HepG2 (cell line): ENCODE measurements around the gene MTRFR. TPM values are rescaled to one million over a fixed set of nuclear protein-coding genes. Genes with fewer than 3 reads are reported as not detected.

Experiments
- HNRNPK ChIP-seq: fragments of 200-400 bp; formaldehyde crosslinking; IDR thresholded peaks from 2 replicates; pipeline ENCODE4 v1.6.1; 2018; ENCODE audit warnings: low read length, low read depth, moderate library complexity, mild to moderate bottlenecking; ENCODE audit not compliant: poor library complexity, severe bottlenecking
- JUN ChIP-seq: sonication (generic); formaldehyde crosslinking; IDR thresholded peaks from 2 replicates; pipeline ENCODE4 v1.4.0; 2020; ENCODE audit warnings: mild to moderate bottlenecking, missing genetic modification reagents
- KDM4B ChIP-seq: sonication (generic); formaldehyde crosslinking; IDR thresholded peaks from 2 replicates; pipeline ENCODE4 v1.4.0; 2020; ENCODE audit warnings: missing genetic modification reagents
- NCOA1 ChIP-seq: sonication (generic); formaldehyde crosslinking; IDR thresholded peaks from 2 replicates; pipeline ENCODE4 v1.9.0; 2021; ENCODE audit warnings: missing genetic modification reagents
- POLR2AphosphoS2 ChIP-seq: IDR thresholded peaks from 2 replicates; pipeline ENCODE4 v1.6.1; 2011; ENCODE audit warnings: low read depth, low read length, improper control_type of control experiment
- POLR2G ChIP-seq: fragments of 200-400 bp; formaldehyde crosslinking; IDR thresholded peaks from 2 replicates; pipeline ENCODE4 v1.6.1; 2018; ENCODE audit warnings: mild to moderate bottlenecking, low read depth, low read length, moderate library complexity
- RARA ChIP-seq: IDR thresholded peaks from 2 replicates; pipeline ENCODE4 v1.6.1; 2016; ENCODE audit warnings: missing genetic modification reagents, missing compliant biosample characterization
- SALL2 ChIP-seq: sonication (generic); formaldehyde crosslinking; IDR thresholded peaks from 2 replicates; pipeline ENCODE4 v1.8.1; 2023; ENCODE audit warnings: mild to moderate bottlenecking, missing genetic modification reagents, inconsistent platforms
- TAF15 ChIP-seq: fragments of 200-400 bp; formaldehyde crosslinking; IDR thresholded peaks from one replicate; pipeline ENCODE4 v1.6.1; 2018; ENCODE audit warnings: mild to moderate bottlenecking, low read depth, low read length; ENCODE audit not compliant: poor library complexity, severe bottlenecking
- ZNF12 ChIP-seq: sonication (generic); formaldehyde crosslinking; IDR thresholded peaks from 2 replicates; pipeline ENCODE4 v1.5.0; 2020; ENCODE audit warnings: missing genetic modification reagents
- ZNF235 ChIP-seq: sonication (generic); formaldehyde crosslinking; IDR thresholded peaks from 2 replicates; pipeline ENCODE4 v1.8.1; 2023; ENCODE audit warnings: mild to moderate bottlenecking, missing genetic modification reagents, borderline replicate concordance
- ZNF44 ChIP-seq: sonication (generic); formaldehyde crosslinking; IDR thresholded peaks from 2 replicates; pipeline ENCODE4 v1.5.1; 2020; ENCODE audit warnings: mild to moderate bottlenecking, missing genetic modification reagents
- ZNF564 ChIP-seq: sonication (generic); formaldehyde crosslinking; IDR thresholded peaks from 2 replicates; pipeline ENCODE4 v1.8.1; 2023; ENCODE audit warnings: mild to moderate bottlenecking, missing genetic modification reagents
- ZNF75D ChIP-seq: sonication (generic); formaldehyde crosslinking; IDR thresholded peaks from 2 replicates; pipeline ENCODE4 v1.8.1; 2023; ENCODE audit warnings: missing genetic modification reagents, mild to moderate bottlenecking, borderline replicate concordance
- ZNF780A ChIP-seq: sonication (generic); formaldehyde crosslinking; IDR thresholded peaks from 2 replicates; pipeline ENCODE4 v1.8.0; 2022; ENCODE audit warnings: mild to moderate bottlenecking, missing genetic modification reagents, moderate library complexity
- ZNF839 ChIP-seq: sonication (generic); formaldehyde crosslinking; IDR thresholded peaks from 2 replicates; pipeline ENCODE4 v1.4.0; 2020; ENCODE audit warnings: missing genetic modification reagents, mild to moderate bottlenecking, borderline replicate concordance
- ZNF841 ChIP-seq: sonication (generic); formaldehyde crosslinking; IDR thresholded peaks from 2 replicates; pipeline ENCODE4 v1.8.1; 2023; ENCODE audit warnings: missing genetic modification reagents, borderline replicate concordance
- polyA plus RNA-seq, 8 experiments: library from polyadenylated mRNA; depleted of rRNA in 3 of 8; stranded (reverse) in 7 of 8; unstranded in 1 of 8; fragments of >200 nt; fragmentation: Illumina TruSeq in 4 of 8; extraction: Trizol in 4 of 8; gene quantifications; 2 replicates each; pipeline versions ENCODE4 v1.2.1 to v1.2.3, GENCODE V29; 2011 to 2016; ENCODE audit warnings: low read depth in 4 of 8, missing spikeins in 1 of 8, mixed read lengths in 1 of 8; ENCODE audit not compliant: insufficient read depth in 1 of 8
- total RNA-seq, 5 experiments: library from RNA; depleted of rRNA; stranded (reverse); fragments of >200 nt; fragmentation: Illumina TruSeq; extraction: Trizol; gene quantifications; 2 replicates each; pipeline ENCODE4 v1.2.3, GENCODE V29; 2016; ENCODE audit warnings: low read depth in 1 of 5
- TF ChIP-seq, protein P1 (sequence below): IDR thresholded peaks from 2 replicates; pipeline ENCODE4 v1.6.1; 2012; ENCODE audit warnings: low read length, improper control_type of control experiment
- TF ChIP-seq, protein P2 (sequence below): sonication (generic); formaldehyde crosslinking; IDR thresholded peaks from 2 replicates; pipeline ENCODE4 v1.5.0; 2020; ENCODE audit warnings: mild to moderate bottlenecking, missing genetic modification reagents, moderate library complexity
- TF ChIP-seq, protein P3 (sequence below): sonication (generic); formaldehyde crosslinking; IDR thresholded peaks from 2 replicates; pipeline ENCODE4 v1.4.0; 2020; ENCODE audit warnings: missing genetic modification reagents
- TF ChIP-seq, protein P4 (sequence below): sonication (generic); formaldehyde crosslinking; IDR thresholded peaks from 2 replicates; pipeline ENCODE4 v1.8.0; 2022; ENCODE audit warnings: missing genetic modification reagents, mild to moderate bottlenecking, inconsistent platforms, borderline replicate concordance

The MTRFR gene
- total and polyA plus RNA-seq, 2 of the 13 experiments (the other 11 are each of a cell fraction or from before 2014, with no cell fraction given), result 7.1 to 9.9 TPM

DNA sequence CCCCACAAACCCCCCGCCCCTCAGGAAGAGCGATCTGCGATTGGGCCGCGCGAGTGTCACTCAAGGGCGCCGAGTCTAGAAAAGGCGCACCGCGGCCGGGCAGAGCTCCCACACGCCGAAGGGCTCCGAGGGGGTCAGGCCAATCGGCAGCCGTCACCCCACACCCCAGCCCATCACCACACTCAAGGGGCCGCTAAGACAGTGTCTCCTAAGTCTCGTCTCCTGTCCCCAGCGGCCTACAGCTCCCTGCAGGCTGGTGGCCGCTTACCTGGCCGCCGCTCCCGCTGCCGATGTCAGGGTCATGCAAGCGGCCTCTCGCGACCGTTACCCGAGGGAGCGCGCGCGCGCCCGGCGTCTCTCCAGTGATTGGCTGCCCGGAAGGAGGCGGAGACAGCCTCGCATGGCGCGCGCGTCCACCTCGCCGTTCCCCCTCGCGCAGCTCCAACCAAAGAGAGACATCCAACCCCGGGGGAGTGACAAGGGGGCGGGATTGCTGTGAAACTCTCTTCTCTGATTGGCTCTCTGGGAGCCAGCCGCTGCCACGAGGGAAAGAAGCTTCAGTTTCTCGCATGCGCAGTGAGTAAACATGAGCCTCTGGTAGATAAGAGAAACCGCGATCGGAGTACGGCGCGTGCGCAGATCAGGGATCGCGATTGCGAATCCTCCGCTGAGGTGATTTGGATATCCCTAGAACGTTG, at the start of gene MTRFR, which contains the start of gene MPHOSPH9 (continued):
- TF ChIP-seq, protein P1, sequence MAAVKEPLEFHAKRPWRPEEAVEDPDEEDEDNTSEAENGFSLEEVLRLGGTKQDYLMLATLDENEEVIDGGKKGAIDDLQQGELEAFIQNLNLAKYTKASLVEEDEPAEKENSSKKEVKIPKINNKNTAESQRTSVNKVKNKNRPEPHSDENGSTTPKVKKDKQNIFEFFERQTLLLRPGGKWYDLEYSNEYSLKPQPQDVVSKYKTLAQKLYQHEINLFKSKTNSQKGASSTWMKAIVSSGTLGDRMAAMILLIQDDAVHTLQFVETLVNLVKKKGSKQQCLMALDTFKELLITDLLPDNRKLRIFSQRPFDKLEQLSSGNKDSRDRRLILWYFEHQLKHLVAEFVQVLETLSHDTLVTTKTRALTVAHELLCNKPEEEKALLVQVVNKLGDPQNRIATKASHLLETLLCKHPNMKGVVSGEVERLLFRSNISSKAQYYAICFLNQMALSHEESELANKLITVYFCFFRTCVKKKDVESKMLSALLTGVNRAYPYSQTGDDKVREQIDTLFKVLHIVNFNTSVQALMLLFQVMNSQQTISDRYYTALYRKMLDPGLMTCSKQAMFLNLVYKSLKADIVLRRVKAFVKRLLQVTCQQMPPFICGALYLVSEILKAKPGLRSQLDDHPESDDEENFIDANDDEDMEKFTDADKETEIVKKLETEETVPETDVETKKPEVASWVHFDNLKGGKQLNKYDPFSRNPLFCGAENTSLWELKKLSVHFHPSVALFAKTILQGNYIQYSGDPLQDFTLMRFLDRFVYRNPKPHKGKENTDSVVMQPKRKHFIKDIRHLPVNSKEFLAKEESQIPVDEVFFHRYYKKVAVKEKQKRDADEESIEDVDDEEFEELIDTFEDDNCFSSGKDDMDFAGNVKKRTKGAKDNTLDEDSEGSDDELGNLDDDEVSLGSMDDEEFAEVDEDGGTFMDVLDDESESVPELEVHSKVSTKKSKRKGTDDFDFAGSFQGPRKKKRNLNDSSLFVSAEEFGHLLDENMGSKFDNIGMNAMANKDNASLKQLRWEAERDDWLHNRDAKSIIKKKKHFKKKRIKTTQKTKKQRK, result no peak
- TF ChIP-seq POLR2G, result peak; percentile 99
- TF ChIP-seq KDM4B (CRISPR knock-in tag), result peak; percentile 60
- TF ChIP-seq ZNF44 (CRISPR knock-in tag), result peak; percentile 38; the same call in 1 of the 2 replicates
- peak; percentile 59; the same call in 1 of the 2 replicates for TF ChIP-seq SALL2 (CRISPR knock-in tag)
- TF ChIP-seq NCOA1 (CRISPR knock-in tag), result no peak
- peak; percentile 78 for TF ChIP-seq POLR2AphosphoS2
- TF ChIP-seq TAF15, result peak; percentile 75
- no peak for TF ChIP-seq ZNF841
- peak; percentile 87; the same call in 1 of the 2 replicates for TF ChIP-seq ZNF564 (CRISPR knock-in tag)
- TF ChIP-seq ZNF780A (CRISPR knock-in tag), result no peak
- TF ChIP-seq ZNF839, result no peak
- TF ChIP-seq ZNF235, result no peak
- TF ChIP-seq, protein P2, sequence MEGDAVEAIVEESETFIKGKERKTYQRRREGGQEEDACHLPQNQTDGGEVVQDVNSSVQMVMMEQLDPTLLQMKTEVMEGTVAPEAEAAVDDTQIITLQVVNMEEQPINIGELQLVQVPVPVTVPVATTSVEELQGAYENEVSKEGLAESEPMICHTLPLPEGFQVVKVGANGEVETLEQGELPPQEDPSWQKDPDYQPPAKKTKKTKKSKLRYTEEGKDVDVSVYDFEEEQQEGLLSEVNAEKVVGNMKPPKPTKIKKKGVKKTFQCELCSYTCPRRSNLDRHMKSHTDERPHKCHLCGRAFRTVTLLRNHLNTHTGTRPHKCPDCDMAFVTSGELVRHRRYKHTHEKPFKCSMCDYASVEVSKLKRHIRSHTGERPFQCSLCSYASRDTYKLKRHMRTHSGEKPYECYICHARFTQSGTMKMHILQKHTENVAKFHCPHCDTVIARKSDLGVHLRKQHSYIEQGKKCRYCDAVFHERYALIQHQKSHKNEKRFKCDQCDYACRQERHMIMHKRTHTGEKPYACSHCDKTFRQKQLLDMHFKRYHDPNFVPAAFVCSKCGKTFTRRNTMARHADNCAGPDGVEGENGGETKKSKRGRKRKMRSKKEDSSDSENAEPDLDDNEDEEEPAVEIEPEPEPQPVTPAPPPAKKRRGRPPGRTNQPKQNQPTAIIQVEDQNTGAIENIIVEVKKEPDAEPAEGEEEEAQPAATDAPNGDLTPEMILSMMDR, result no peak
- TF ChIP-seq HNRNPK, result peak; percentile 80
- no peak for TF ChIP-seq ZNF75D (CRISPR knock-in tag)
- TF ChIP-seq ZNF12 (CRISPR knock-in tag), result no peak
- 0 out of 2 replicates have a peak, but pooled peaks have one; percentile 23 for TF ChIP-seq JUN (CRISPR knock-in tag)
- no peak; the same call in 1 of the 2 replicates for TF ChIP-seq RARA (CRISPR knock-in tag)
- TF ChIP-seq, protein P3, sequence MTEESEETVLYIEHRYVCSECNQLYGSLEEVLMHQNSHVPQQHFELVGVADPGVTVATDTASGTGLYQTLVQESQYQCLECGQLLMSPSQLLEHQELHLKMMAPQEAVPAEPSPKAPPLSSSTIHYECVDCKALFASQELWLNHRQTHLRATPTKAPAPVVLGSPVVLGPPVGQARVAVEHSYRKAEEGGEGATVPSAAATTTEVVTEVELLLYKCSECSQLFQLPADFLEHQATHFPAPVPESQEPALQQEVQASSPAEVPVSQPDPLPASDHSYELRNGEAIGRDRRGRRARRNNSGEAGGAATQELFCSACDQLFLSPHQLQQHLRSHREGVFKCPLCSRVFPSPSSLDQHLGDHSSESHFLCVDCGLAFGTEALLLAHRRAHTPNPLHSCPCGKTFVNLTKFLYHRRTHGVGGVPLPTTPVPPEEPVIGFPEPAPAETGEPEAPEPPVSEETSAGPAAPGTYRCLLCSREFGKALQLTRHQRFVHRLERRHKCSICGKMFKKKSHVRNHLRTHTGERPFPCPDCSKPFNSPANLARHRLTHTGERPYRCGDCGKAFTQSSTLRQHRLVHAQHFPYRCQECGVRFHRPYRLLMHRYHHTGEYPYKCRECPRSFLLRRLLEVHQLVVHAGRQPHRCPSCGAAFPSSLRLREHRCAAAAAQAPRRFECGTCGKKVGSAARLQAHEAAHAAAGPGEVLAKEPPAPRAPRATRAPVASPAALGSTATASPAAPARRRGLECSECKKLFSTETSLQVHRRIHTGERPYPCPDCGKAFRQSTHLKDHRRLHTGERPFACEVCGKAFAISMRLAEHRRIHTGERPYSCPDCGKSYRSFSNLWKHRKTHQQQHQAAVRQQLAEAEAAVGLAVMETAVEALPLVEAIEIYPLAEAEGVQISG (CRISPR knock-in tag), result peak; percentile 76
- TF ChIP-seq, protein P4, sequence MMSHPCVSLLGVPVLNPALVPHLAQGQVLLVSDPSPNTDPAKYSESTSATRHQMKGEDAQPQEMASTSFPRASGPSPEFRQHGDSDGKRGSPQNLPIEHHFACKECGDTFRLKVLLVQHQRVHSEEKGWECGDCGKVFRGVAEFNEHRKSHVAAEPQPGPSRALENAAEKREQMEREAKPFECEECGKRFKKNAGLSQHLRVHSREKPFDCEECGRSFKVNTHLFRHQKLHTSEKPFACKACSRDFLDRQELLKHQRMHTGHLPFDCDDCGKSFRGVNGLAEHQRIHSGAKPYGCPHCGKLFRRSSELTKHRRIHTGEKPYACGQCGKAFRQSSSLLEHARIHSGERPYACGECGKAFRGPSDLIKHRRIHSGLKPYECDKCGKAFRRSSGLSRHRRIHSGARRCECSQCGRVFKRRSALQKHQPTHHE (CRISPR knock-in tag), result no peak; the same call in 1 of the 2 replicates
